ENCODE data around the gene NKX3-2. TPM values are rescaled to one million over a fixed set of nuclear protein-coding genes. Genes with fewer than 3 reads are reported as not detected.

NKX3-2 gene
- total and polyA plus RNA-seq, 4 donors, result 0.13 to 0.18 TPM; not detected in 2

GRCh38 chr4:13542577-13543031, 1.7 kb downstream of the NKX3-2 start:
- no peaks in the 10 kb centered on the region for H3K9me3 ChIP-seq (ENCODE audit: control insufficient read depth, low read length)
- peaks cover 0 to 2% of the 10 kb centered on the region in 2 donors for H3K27me3 ChIP-seq (ENCODE audit: control insufficient read depth in 1 of 2, insufficient read depth in 2 of 2, low read length in 1 of 2)
- no peak overlapping the region for H3K27ac ChIP-seq (ENCODE audit: low read depth in 1 of 2, low read length in 2 of 2)
- no peak overlapping the region for H3K4me3 ChIP-seq (ENCODE audit: low read length in 2 of 2)
- intact Hi-C loops (cut with DNase I), result loop anchor here in 1 of 2 donors (10.0 kb wide), 1 partner anchor 808 kb away; no protein-coding TSS in a partner anchor
- 69 to 78% methylated on average over 21 to 27 of the region's 27 CpGs for WGBS, 2 donors
- H3K4me1 ChIP-seq (ENCODE audit: control insufficient read depth in 1 of 2, insufficient read depth in 2 of 2, low read length in 2 of 2), result no peaks in the 10 kb centered on the region
- ATAC-seq (ENCODE audit: low FRiP score) (no peak), DNase-seq (no peak)
- no peaks in the 10 kb centered on the region for H3K36me3 ChIP-seq (ENCODE audit: control insufficient read depth in 1 of 2, insufficient read depth in 2 of 2, low read length in 1 of 2)

DNA sequence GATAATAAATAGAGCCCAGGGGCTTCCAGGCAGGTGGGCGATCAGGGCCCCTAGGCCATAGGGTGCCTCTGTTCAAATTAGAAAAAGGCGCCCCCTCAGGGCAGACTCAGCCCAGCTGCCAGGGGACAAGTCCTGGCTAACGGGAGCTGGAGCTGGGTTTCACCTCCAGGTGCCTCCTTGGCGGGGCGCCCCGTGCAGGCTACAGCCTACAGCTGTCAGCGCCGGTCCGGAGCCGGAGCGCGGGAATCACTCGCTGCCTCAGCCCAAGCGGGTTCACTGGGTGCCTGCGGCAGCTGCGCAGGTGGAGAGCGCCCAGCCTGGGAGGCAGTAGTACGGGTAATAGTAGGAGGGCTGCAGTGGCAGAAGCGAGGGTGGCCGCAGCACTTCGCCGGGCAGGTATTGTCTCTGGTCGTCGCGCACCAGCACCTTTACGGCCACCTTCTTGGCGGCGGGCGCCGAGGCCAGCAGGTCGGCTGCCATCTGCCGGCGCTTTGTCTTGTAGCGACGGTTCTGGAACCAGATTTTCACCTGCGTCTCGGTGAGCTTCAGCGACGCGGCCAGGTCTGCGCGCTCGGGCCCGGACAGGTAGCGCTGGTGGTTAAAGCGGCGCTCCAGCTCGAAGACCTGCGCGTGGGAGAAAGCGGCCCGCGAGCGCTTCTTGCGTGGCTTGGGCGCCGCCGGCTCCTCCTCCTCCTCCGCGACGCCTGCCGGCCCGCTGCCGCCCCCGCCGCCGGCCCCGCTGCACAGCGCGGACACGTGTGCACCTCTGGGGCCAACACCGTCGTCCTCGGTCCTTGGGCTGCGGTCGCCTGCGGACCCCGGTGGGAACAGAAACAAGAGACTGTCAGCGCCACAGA, 2.4 kb downstream of the NKX3-2 start:
- intact Hi-C loops (cut with DNase I), result loop anchor here in 1 of 2 donors (10.0 kb wide), 1 partner anchor 807 kb away; no protein-coding TSS in a partner anchor
- H3K27me3 ChIP-seq (ENCODE audit: control insufficient read depth in 1 of 2, insufficient read depth in 2 of 2, low read length in 1 of 2), result peaks cover 0 to under 1% of the 10 kb centered on the region in 2 donors

GRCh38 chr4:13541176-13541604, 3.1 kb downstream of the NKX3-2 start:
- ATAC-seq (ENCODE audit: low FRiP score) (no peak), DNase-seq (no peak)
- 58 to 60% methylated on average over 10 of the region's 10 CpGs for WGBS, 2 donors
- Histone ChIP-seq H3K36me3 (ENCODE audit: control insufficient read depth in 1 of 2, insufficient read depth in 2 of 2, low read length in 1 of 2) (no peaks in the 10 kb centered on the region), H3K4me3 (ENCODE audit: low read length in 2 of 2) (no peak overlapping the region), H3K27me3 (ENCODE audit: control insufficient read depth in 1 of 2, insufficient read depth in 2 of 2, low read length in 1 of 2) (no peaks in the 10 kb centered on the region), H3K27ac (ENCODE audit: low read depth in 1 of 2, low read length in 2 of 2) (no peak overlapping the region), H3K4me1 (ENCODE audit: control insufficient read depth in 1 of 2, insufficient read depth in 2 of 2, low read length in 2 of 2) (no peaks in the 10 kb centered on the region), H3K9me3 (ENCODE audit: control insufficient read depth, low read length) (no peaks in the 10 kb centered on the region)
- intact Hi-C loops (cut with DNase I), result loop anchor here in 1 of 2 donors (10.0 kb wide), 1 partner anchor 806 kb away; no protein-coding TSS in a partner anchor

More for the DNA sequence above, 2.4 kb downstream of the NKX3-2 start:
- DNase-seq, result no peak
- Histone ChIP-seq H3K4me3 (ENCODE audit: low read length in 2 of 2) (no peak overlapping the region), H3K36me3 (ENCODE audit: control insufficient read depth in 1 of 2, insufficient read depth in 2 of 2, low read length in 1 of 2) (no peaks in the 10 kb centered on the region), H3K27ac (ENCODE audit: low read depth in 1 of 2, low read length in 2 of 2) (no peak overlapping the region), H3K4me1 (ENCODE audit: control insufficient read depth in 1 of 2, insufficient read depth in 2 of 2, low read length in 2 of 2) (no peaks in the 10 kb centered on the region), H3K9me3 (ENCODE audit: control insufficient read depth, low read length) (no peaks in the 10 kb centered on the region)
- ATAC-seq (ENCODE audit: low FRiP score), result no peak
- 7 to 8% methylated on average over 72 to 79 of the region's 79 CpGs for WGBS, 2 donors

DNA sequence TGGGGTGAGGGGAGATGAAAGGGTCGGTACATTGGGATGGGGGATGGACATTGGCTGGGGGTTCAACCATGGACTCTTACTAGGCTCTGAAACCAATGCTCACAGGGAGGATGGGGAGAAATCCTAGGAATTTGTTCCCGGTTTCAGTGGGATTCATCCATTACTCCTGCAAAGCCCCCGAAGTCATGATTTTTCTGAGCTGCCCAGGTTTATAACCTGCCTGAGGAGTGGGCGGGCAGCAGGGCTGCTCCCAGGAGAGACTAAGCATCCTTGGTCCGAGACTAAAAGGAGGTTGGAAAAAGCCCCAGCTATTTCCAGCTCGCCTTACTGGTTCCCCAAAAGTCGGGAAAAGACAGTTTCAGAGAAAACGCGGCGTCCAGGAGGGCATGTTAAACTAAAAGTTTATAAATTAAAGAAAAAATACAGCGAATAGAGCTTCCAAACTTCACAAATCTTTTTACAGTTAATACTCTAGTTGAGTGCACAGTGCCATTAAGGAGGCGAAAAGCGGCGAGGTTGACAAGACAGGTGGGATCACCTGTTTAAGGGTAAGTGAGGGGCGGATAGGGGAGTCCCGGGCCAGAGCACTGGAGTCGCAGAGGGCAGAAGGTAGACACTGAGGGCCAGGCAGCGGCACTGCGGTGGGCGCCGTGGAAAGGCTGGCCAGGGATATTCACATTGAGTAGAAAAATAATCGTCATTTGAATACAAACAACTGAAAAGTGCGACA, 3.7 kb downstream of the NKX3-2 start:
- H3K4me3 ChIP-seq (ENCODE audit: low read length in 2 of 2), result no peak overlapping the region
- intact Hi-C loops (cut with DNase I), result loop anchor here in 1 of 2 donors (10.0 kb wide), 1 partner anchor 806 kb away; no protein-coding TSS in a partner anchor
- no peaks in the 10 kb centered on the region for H3K4me1 ChIP-seq (ENCODE audit: control insufficient read depth in 1 of 2, insufficient read depth in 2 of 2, low read length in 2 of 2)
- H3K27me3 ChIP-seq (ENCODE audit: control insufficient read depth in 1 of 2, insufficient read depth in 2 of 2, low read length in 1 of 2), result no peaks in the 10 kb centered on the region
- ATAC-seq (ENCODE audit: low FRiP score), result no peak
- WGBS, 2 donors, result 34 to 42% methylated on average over 23 of the region's 23 CpGs
- no peaks in the 10 kb centered on the region for H3K9me3 ChIP-seq (ENCODE audit: control insufficient read depth, low read length)
- H3K27ac ChIP-seq (ENCODE audit: low read depth in 1 of 2, low read length in 2 of 2), result no peak overlapping the region
- H3K36me3 ChIP-seq (ENCODE audit: control insufficient read depth in 1 of 2, insufficient read depth in 2 of 2, low read length in 1 of 2), result no peaks in the 10 kb centered on the region
- no peak for DNase-seq

DNA sequence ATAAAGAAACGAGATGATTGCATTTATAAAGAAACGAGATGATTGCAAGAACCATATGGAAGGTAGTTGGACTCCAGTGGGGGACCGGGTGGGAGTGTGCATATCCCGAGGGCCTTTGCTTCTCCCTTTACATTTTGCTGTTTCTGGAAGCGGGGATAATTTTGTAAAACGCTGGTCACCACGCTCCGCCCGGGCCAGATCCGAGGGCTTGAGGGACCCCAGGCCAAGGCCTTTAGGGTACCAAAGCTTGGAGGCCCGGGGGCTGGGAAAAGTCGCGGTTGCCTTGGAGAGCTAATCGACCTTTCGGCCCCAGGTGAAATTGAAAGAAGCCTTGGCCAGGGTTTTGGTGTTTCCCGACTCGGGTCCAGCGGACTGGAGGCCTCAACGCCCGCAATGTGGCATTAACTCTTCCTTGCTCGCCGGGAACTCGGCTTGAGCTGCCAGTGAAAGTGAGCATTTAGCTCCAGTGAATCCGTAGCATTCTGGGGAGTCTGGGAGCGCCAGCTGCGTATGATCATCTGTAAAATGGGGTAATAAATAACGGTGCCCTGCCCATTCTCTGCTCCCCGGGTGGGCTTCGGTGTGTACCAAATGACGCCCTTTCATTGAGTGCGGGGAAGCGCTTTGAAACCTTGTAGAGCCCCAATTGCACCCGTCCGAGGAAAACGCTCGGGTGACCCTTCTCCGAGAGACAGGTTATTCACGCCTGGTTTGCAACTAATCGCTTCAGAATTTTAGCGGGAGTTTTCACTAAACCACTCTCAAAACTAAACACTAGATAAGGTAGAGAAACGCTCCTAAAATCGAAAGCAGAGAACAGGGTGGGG, 4.5 kb downstream of the NKX3-2 start:
- H3K27me3 ChIP-seq (ENCODE audit: control insufficient read depth in 1 of 2, insufficient read depth in 2 of 2, low read length in 1 of 2), result no peaks in the 10 kb centered on the region
- DNase-seq (no peak), ATAC-seq (ENCODE audit: low FRiP score) (no peak)
- no peak overlapping the region for H3K4me3 ChIP-seq (ENCODE audit: low read length in 2 of 2)
- intact Hi-C loops (cut with DNase I), result loop anchor here in 1 of 2 donors (10.0 kb wide), 1 partner anchor 805 kb away; no protein-coding TSS in a partner anchor
- no peaks in the 10 kb centered on the region for H3K9me3 ChIP-seq (ENCODE audit: control insufficient read depth, low read length)
- 20 to 24% methylated on average over 42 of the region's 42 CpGs for WGBS, 2 donors
- H3K27ac ChIP-seq (ENCODE audit: low read depth in 1 of 2, low read length in 2 of 2), result no peak overlapping the region
- no peaks in the 10 kb centered on the region for H3K4me1 ChIP-seq (ENCODE audit: control insufficient read depth in 1 of 2, insufficient read depth in 2 of 2, low read length in 2 of 2)
- H3K36me3 ChIP-seq (ENCODE audit: control insufficient read depth in 1 of 2, insufficient read depth in 2 of 2, low read length in 1 of 2), result no peaks in the 10 kb centered on the region

GRCh38 chr4:13539047-13539618, 5.2 kb downstream of the NKX3-2 start:
- DNase-seq (no peak), ATAC-seq (ENCODE audit: low FRiP score) (no peak)
- WGBS, 2 donors, result 7 to 10% methylated on average over 23 of the region's 23 CpGs
- H3K27me3 ChIP-seq (ENCODE audit: control insufficient read depth in 1 of 2, insufficient read depth in 2 of 2, low read length in 1 of 2), result no peaks in the 10 kb centered on the region
- no peaks in the 10 kb centered on the region for H3K36me3 ChIP-seq (ENCODE audit: control insufficient read depth in 1 of 2, insufficient read depth in 2 of 2, low read length in 1 of 2)
- H3K27ac ChIP-seq (ENCODE audit: low read depth in 1 of 2, low read length in 2 of 2), result no peak overlapping the region
- no peaks in the 10 kb centered on the region for H3K4me1 ChIP-seq (ENCODE audit: control insufficient read depth in 1 of 2, insufficient read depth in 2 of 2, low read length in 2 of 2)
- intact Hi-C loops (cut with DNase I), result no loop called here
- no peak overlapping the region for H3K4me3 ChIP-seq (ENCODE audit: low read length in 2 of 2)
- no peaks in the 10 kb centered on the region for H3K9me3 ChIP-seq (ENCODE audit: control insufficient read depth, low read length)

DNA sequence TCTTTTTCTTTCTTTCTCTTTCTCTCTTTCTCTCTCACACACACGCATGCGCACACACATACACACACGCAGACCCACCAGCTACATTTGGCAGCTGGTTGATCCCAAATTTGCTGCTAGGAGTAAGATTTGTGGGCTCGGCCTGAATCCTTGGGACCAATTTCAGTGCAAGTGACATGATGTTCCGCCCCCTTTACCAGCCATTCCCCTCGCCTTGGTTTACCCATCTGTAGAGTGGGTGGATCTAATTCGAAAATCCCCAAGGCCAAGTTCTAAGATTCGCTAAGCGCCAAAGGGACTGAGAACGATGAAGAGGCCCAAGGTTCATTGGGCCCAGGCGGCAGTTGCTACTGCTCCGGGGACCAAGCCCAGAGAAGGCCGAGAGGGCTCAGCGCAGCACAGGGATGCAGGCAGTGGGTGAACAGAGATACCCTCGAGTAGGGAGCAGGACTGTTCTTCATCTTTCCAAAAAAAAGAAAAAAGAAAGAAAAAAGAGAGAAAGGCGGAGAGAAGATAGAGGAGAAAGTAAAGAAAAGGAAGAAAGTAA, 5.8 kb downstream of the NKX3-2 start:
- DNase-seq, result no peak
- WGBS, 2 donors, result 25 to 35% methylated on average over 16 of the region's 16 CpGs
- no peak for ATAC-seq (ENCODE audit: low FRiP score)
- intact Hi-C loops (cut with DNase I), result no loop called here
- no peak overlapping the region for H3K27ac ChIP-seq (ENCODE audit: low read depth in 1 of 2, low read length in 2 of 2)
- no peaks in the 10 kb centered on the region for H3K4me1 ChIP-seq (ENCODE audit: control insufficient read depth in 1 of 2, insufficient read depth in 2 of 2, low read length in 2 of 2)
- no peaks in the 10 kb centered on the region for H3K36me3 ChIP-seq (ENCODE audit: control insufficient read depth in 1 of 2, insufficient read depth in 2 of 2, low read length in 1 of 2)
- no peaks in the 10 kb centered on the region for H3K27me3 ChIP-seq (ENCODE audit: control insufficient read depth in 1 of 2, insufficient read depth in 2 of 2, low read length in 1 of 2)
- H3K4me3 ChIP-seq (ENCODE audit: low read length in 2 of 2), result no peak overlapping the region
- no peaks in the 10 kb centered on the region for H3K9me3 ChIP-seq (ENCODE audit: control insufficient read depth, low read length)

DNA sequence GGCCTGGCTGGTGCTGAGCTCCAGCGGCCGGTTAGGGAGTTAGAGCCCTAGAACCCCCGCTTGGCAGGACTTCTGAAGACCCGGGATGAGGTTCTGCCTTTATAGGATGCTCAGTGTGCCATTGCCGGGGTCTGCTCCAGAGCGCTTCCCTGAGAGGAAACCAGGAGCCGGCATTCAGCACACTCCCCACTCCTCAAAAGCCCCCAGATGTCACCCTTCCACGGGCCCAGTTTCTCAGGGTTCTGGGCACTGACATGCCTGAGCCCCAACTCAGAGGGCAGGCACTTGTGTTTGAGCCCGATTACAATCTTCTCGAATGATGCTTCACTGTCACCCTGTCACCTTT, 6.5 kb downstream of the NKX3-2 start:
- H3K27ac ChIP-seq (ENCODE audit: low read depth in 1 of 2, low read length in 2 of 2), result no peak overlapping the region
- H3K4me3 ChIP-seq (ENCODE audit: low read length in 2 of 2), result no peak overlapping the region
- H3K36me3 ChIP-seq (ENCODE audit: control insufficient read depth in 1 of 2, insufficient read depth in 2 of 2, low read length in 1 of 2), result no peaks in the 10 kb centered on the region
- no peaks in the 10 kb centered on the region for H3K4me1 ChIP-seq (ENCODE audit: control insufficient read depth in 1 of 2, insufficient read depth in 2 of 2, low read length in 2 of 2)
- H3K9me3 ChIP-seq (ENCODE audit: control insufficient read depth, low read length), result no peaks in the 10 kb centered on the region
- no peaks in the 10 kb centered on the region for H3K27me3 ChIP-seq (ENCODE audit: control insufficient read depth in 1 of 2, insufficient read depth in 2 of 2, low read length in 1 of 2)
- 18 to 24% methylated on average over 10 of the region's 10 CpGs for WGBS, 2 donors
- DNase-seq, result no peak
- no peak for ATAC-seq (ENCODE audit: low FRiP score)
- intact Hi-C loops (cut with DNase I), result no loop called here

All from aorta (tissue), 5 donors.